SK-N-SH treated with all-trans-retinoic acid at 6 μM for 48 hours (cell line): ENCODE data around the gene GRPEL2.

ENCODE experiments used
- ARNTL ChIP-seq: fragments of 450-650 bp; formaldehyde crosslinking; IDR thresholded peaks from 2 replicates; pipeline ENCODE4 v1.5.0; 2020; ENCODE audit warnings: low read depth, mild to moderate bottlenecking, moderate library complexity, borderline replicate concordance
- ESRRG ChIP-seq: fragments of 250-450 bp; sonication (Bioruptor Pico); IDR thresholded peaks from 2 replicates; pipeline ENCODE4 v1.6.1; 2021; ENCODE audit warnings: mild to moderate bottlenecking
- PATZ1 ChIP-seq: fragments of 250-450 bp; sonication (Bioruptor Pico); IDR thresholded peaks from 2 replicates; pipeline ENCODE4 v1.8.0; 2020; ENCODE audit warnings: mild to moderate bottlenecking, moderate library complexity, borderline replicate concordance
- RARB ChIP-seq: fragments of 250-450 bp; sonication (Bioruptor Pico); IDR thresholded peaks from 2 replicates; pipeline ENCODE4 v1.8.0; 2021; ENCODE audit warnings: mild to moderate bottlenecking, moderate library complexity
- ZC3H10 ChIP-seq: fragments of 250-450 bp; sonication (Bioruptor Pico); IDR thresholded peaks from 2 replicates; pipeline ENCODE4 v1.5.1; 2021; ENCODE audit warnings: mild to moderate bottlenecking, moderate library complexity
- ZFP3 ChIP-seq: fragments of 250-450 bp; sonication (Bioruptor Pico); IDR thresholded peaks from 2 replicates; pipeline ENCODE4 v1.5.0; 2020; ENCODE audit warnings: mild to moderate bottlenecking, moderate library complexity
- ZNF70 ChIP-seq: fragments of 450-650 bp; formaldehyde crosslinking; IDR thresholded peaks from 2 replicates; pipeline ENCODE4 v1.5.0; 2020; ENCODE audit warnings: mild to moderate bottlenecking, moderate library complexity
- ZNF8 ChIP-seq: fragments of 450-650 bp; formaldehyde crosslinking; IDR thresholded peaks from 2 replicates; pipeline ENCODE4 v1.5.0; 2020; ENCODE audit warnings: mild to moderate bottlenecking, moderate library complexity

GRCh38 chr5:149401051-149401450 lies 55.8 kb downstream of the GRPEL2 start:
- TF ChIP-seq PATZ1 (no peak), ESRRG (CRISPR knock-in tag) (no peak), ZNF8 (no peak), ARNTL (CRISPR knock-in tag) (no peak), ZNF70 (no peak), ZC3H10 (no peak), RARB (CRISPR knock-in tag) (no peak), ZFP3 (CRISPR knock-in tag) (no peak)
